HepG2 (cell line): ENCODE measurements around the gene SMARCD1. TPM values are rescaled to one million over a fixed set of nuclear protein-coding genes. Genes with fewer than 3 reads are reported as not detected.

Source experiments
- FOXM1 ChIP-seq: sonication (generic); formaldehyde crosslinking; IDR thresholded peaks from 2 replicates; pipeline ENCODE4 v1.5.0; 2020; ENCODE audit warnings: missing genetic modification reagents
- GABPA ChIP-seq, 2 experiments: IDR thresholded peaks; 2 replicates each; pipeline ENCODE4 v1.6.1; 2011 to 2016; ENCODE audit warnings: low read depth in 2 of 2, low read length in 1 of 2, missing biosample characterization in 1 of 2, missing genetic modification characterization in 1 of 2
- ISL2 ChIP-seq: sonication (generic); formaldehyde crosslinking; IDR thresholded peaks from 2 replicates; pipeline ENCODE4 v1.5.0; 2020; ENCODE audit warnings: missing genetic modification reagents
- MXI1 ChIP-seq: IDR thresholded peaks from 3 replicates; pipeline ENCODE4 v1.6.1; 2012; ENCODE audit warnings: low read depth, low read length, inconsistent platforms, borderline replicate concordance
- PHF21A ChIP-seq: sonication (generic); formaldehyde crosslinking; IDR thresholded peaks from 2 replicates; pipeline ENCODE4 v1.5.0; 2020; ENCODE audit warnings: mild to moderate bottlenecking, missing genetic modification reagents
- PLRG1 ChIP-seq: fragments of 450-650 bp; conservative IDR thresholded peaks from 2 replicates; pipeline ENCODE4 v1.6.1; 2016
- PRDM4 ChIP-seq: sonication (generic); formaldehyde crosslinking; IDR thresholded peaks from 2 replicates; pipeline ENCODE4 v1.9.0; 2021; ENCODE audit warnings: missing genetic modification reagents, borderline replicate concordance
- RAD21 ChIP-seq: fragments of 450-650 bp; formaldehyde crosslinking; IDR thresholded peaks from 2 replicates; pipeline ENCODE4 v1.5.0; 2020; ENCODE audit warnings: mild to moderate bottlenecking
- REPIN1 ChIP-seq: sonication (generic); formaldehyde crosslinking; IDR thresholded peaks from 2 replicates; pipeline ENCODE4 v1.8.0; 2022; ENCODE audit warnings: missing genetic modification reagents, low read depth, mild to moderate bottlenecking, borderline replicate concordance
- RFXAP ChIP-seq: sonication (generic); formaldehyde crosslinking; IDR thresholded peaks from 2 replicates; pipeline ENCODE4 v1.4.0; 2020; ENCODE audit warnings: missing genetic modification reagents, borderline replicate concordance
- SPEN ChIP-seq: sonication (generic); formaldehyde crosslinking; IDR thresholded peaks from 2 replicates; pipeline ENCODE4 v1.5.1; 2020; ENCODE audit warnings: low read depth, mild to moderate bottlenecking, missing genetic modification reagents
- TBX2 ChIP-seq: sonication (generic); formaldehyde crosslinking; IDR thresholded peaks from 2 replicates; pipeline ENCODE4 v1.5.0; 2020; ENCODE audit warnings: missing genetic modification reagents, mild to moderate bottlenecking, borderline replicate concordance
- TBX3 ChIP-seq: fragments of 450-650 bp; IDR thresholded peaks from 2 replicates; pipeline ENCODE4 v1.6.1; 2017; ENCODE audit warnings: antibody characterized with exemption, mild to moderate bottlenecking, inconsistent platforms, borderline replicate concordance
- TRAFD1 ChIP-seq: sonication (generic); formaldehyde crosslinking; IDR thresholded peaks from 2 replicates; pipeline ENCODE4 v1.5.1; 2020; ENCODE audit warnings: missing genetic modification reagents, mild to moderate bottlenecking, borderline replicate concordance
- ZFAT ChIP-seq: sonication (generic); formaldehyde crosslinking; conservative IDR thresholded peaks from 2 replicates; pipeline ENCODE4 v1.8.1; 2023; ENCODE audit warnings: missing genetic modification reagents, inconsistent platforms
- ZMAT5 ChIP-seq: sonication (generic); formaldehyde crosslinking; IDR thresholded peaks from 2 replicates; pipeline ENCODE4 v1.5.0; 2020; ENCODE audit warnings: mild to moderate bottlenecking, low read depth, missing genetic modification reagents, borderline replicate concordance
- ZNF160 ChIP-seq: sonication (generic); formaldehyde crosslinking; IDR thresholded peaks from 2 replicates; pipeline ENCODE4 v1.8.0; 2022; ENCODE audit warnings: mild to moderate bottlenecking, inconsistent platforms, missing genetic modification reagents
- ZNF296 ChIP-seq: sonication (generic); formaldehyde crosslinking; conservative IDR thresholded peaks from 2 replicates; pipeline ENCODE4 v1.5.0; 2020; ENCODE audit warnings: mild to moderate bottlenecking, missing genetic modification reagents
- ZNF34 ChIP-seq: sonication (generic); formaldehyde crosslinking; IDR thresholded peaks from 2 replicates; pipeline ENCODE4 v1.4.0; 2020; ENCODE audit warnings: mild to moderate bottlenecking, missing genetic modification reagents, borderline replicate concordance
- ZNF367 ChIP-seq: sonication (generic); formaldehyde crosslinking; IDR thresholded peaks from 2 replicates; pipeline ENCODE4 v1.4.0; 2020; ENCODE audit warnings: missing genetic modification reagents, borderline replicate concordance
- ZNF543 ChIP-seq: sonication (generic); formaldehyde crosslinking; IDR thresholded peaks from 2 replicates; pipeline ENCODE4 v1.4.0; 2020; ENCODE audit warnings: mild to moderate bottlenecking, missing genetic modification reagents
- ZNF547 ChIP-seq: sonication (generic); formaldehyde crosslinking; IDR thresholded peaks from 2 replicates; pipeline ENCODE4 v1.5.1; 2020; ENCODE audit warnings: mild to moderate bottlenecking, missing genetic modification reagents
- ZNF619 ChIP-seq: sonication (generic); formaldehyde crosslinking; IDR thresholded peaks from 2 replicates; pipeline ENCODE4 v1.4.0; 2020; ENCODE audit warnings: mild to moderate bottlenecking, missing genetic modification reagents
- ZNF800 ChIP-seq: sonication (generic); formaldehyde crosslinking; IDR thresholded peaks from 2 replicates; pipeline ENCODE4 v1.4.0; 2020; ENCODE audit warnings: missing genetic modification reagents
- polyA plus RNA-seq, 8 experiments: library from polyadenylated mRNA; depleted of rRNA in 3 of 8; stranded (reverse) in 7 of 8; unstranded in 1 of 8; fragments of >200 nt; fragmentation: Illumina TruSeq in 4 of 8; extraction: Trizol in 4 of 8; gene quantifications; 2 replicates each; pipeline versions ENCODE4 v1.2.1 to v1.2.3, GENCODE V29; 2011 to 2016; ENCODE audit warnings: low read depth in 4 of 8, missing spikeins in 1 of 8, mixed read lengths in 1 of 8; ENCODE audit not compliant: insufficient read depth in 1 of 8
- total RNA-seq, 5 experiments: library from RNA; depleted of rRNA; stranded (reverse); fragments of >200 nt; fragmentation: Illumina TruSeq; extraction: Trizol; gene quantifications; 2 replicates each; pipeline ENCODE4 v1.2.3, GENCODE V29; 2016; ENCODE audit warnings: low read depth in 1 of 5

The SMARCD1 gene
- total and polyA plus RNA-seq, 2 of the 13 experiments (the other 11 are each of a cell fraction or from before 2014, with no cell fraction given): 51.7 to 54.6 TPM

GRCh38 chr12:50110127-50110761, 25.1 kb downstream of the SMARCD1 start (continued):
- TF ChIP-seq TBX2 (peak; percentile 97), MXI1 (no peak), ZNF800 (no peak), RFXAP (CRISPR knock-in tag) (peak; percentile 59; the same call in 1 of the 2 replicates), PRDM4 (no peak), GABPA (IDR thresholded peaks at IDR 0.05; ENCODE audit: low read depth, low read length) (no peak), GABPA (CRISPR knock-in tag; IDR thresholded peaks at IDR 0.05; ENCODE audit: low read depth) (no peak), ZNF160 (CRISPR knock-in tag) (no peak; the same call in 1 of the 2 replicates), ZNF547 (0 out of 2 replicates have a peak, but pooled peaks have one; percentile 40), ZNF296 (CRISPR knock-in tag) (no peak), ZNF367 (CRISPR knock-in tag) (no peak), ZNF619 (CRISPR knock-in tag) (no peak), REPIN1 (CRISPR knock-in tag) (peak; percentile 40; the same call in 1 of the 2 replicates), ZMAT5 (CRISPR knock-in tag) (no peak), FOXM1 (no peak), SPEN (CRISPR knock-in tag) (0 out of 2 replicates have a peak, but pooled peaks have one; percentile 34), ZFAT (CRISPR knock-in tag) (no peak), TBX3 (no peak), ZNF543 (CRISPR knock-in tag) (no peak), RAD21 (CRISPR knock-in tag) (no peak), ISL2 (CRISPR knock-in tag) (no peak; the same call in 1 of the 2 replicates), ZNF34 (CRISPR knock-in tag) (no peak), PHF21A (CRISPR knock-in tag) (peak; percentile 87), TRAFD1 (CRISPR knock-in tag) (no peak), PLRG1 (no peak)
